KOPT-K1 (cell line): Measurements from ENCODE around the gene LIF.

Source experiments
- H3K27ac ChIP-seq: fragments of 200-600 bp; sonication (generic); 2 replicates; pipeline ENCODE4 v1.5.1; 2016; ENCODE audit warnings: antibody characterized with exemption, mild to moderate bottlenecking, low read depth, low read length; ENCODE audit not compliant: poor library complexity, severe bottlenecking
- H3K36me3 ChIP-seq: fragments of 200-600 bp; sonication (generic); 2 replicates; pipeline ENCODE4 v1.5.1; 2017; ENCODE audit warnings: antibody characterized with exemption, mild to moderate bottlenecking, low read length, moderate library complexity; ENCODE audit not compliant: insufficient read depth
- H3K9me3 ChIP-seq: fragments of 200-600 bp; sonication (generic); 2 replicates; pipeline ENCODE4 v1.5.1; 2017; ENCODE audit warnings: antibody characterized with exemption, low read length, mild to moderate bottlenecking; ENCODE audit not compliant: insufficient read depth, poor library complexity, severe bottlenecking

The LIF gene

DNA sequence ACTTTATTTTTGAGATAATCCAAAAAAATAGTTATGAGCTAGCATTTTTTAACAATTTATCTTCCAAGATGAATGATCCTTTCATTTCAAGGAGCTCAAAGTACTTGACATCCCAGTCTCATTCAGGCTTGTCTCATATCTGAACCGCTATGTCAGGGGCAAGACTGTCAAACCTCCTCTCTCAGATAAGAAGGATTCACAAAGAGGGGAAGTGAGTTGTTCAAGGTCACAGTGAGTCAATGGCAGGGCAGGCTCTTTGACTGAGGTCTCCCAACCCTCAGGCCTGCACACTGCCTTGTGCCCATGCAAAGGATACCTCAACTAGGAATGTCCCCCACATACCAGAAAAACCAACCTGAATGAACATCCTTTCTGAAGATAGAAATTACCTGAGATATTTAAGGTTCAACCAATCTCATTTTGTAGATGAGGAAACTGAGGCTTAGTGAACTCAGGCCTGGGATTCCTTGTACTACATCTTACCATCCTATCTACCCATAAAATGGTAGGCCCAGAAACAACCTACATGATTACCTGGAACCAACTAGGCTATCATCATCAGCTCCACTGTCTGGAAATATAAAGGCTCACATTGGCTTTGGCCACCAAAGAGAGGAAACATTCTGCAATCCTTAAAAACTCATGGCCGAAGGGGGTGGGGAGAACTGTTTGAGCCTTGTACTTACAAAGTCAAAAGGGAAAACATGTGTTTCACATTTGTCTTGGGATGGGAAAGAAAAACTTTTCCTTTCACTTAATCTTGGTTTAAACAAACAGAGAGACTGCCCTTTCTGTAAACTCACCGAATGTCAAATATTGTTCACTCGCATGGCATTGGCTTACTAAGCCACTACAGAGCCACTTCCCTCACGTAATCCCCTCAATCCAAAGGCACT, 51.1 kb downstream of the LIF start:
- Histone ChIP-seq H3K36me3 (no peaks in the 10 kb centered on the region), H3K27ac (peak overlapping the region; percentile 64), H3K9me3 (no peaks in the 10 kb centered on the region)

DNA sequence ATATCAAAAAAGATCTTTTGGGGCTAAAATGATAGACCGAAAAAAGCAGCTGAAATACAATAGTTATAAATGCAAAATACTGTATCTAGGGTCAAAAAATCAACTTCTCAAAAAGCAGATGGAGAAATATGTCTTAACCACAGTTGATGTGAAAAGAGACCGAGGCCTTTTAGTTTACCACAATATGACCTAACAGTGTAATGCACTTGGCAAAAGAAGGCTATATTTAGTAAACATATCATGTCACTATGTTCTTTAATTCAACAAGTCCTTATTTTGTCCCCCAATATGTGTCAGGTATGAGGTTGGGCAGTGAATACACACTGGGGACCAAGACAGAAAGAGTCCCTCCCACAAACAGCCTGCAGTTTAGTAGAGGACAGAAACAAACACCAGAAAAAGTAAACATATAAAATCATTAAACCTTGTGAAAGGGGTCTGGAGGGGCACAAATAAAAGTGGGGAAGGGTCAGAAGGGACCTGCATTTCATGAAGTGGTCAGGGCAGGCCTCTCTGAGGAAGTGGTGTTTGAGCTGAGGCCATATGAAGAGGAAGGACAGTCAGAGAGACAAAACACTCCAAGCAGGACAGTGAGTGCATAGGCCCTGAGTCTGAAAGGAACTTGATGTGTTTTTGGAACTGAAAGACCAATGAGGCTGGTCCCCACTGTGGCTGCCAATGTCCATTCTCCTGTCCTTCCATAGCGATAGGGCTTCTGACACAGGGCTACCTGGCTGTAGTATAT, 53.4 kb downstream of the LIF start:
- no peaks in the 10 kb centered on the region for H3K36me3 ChIP-seq

DNA sequence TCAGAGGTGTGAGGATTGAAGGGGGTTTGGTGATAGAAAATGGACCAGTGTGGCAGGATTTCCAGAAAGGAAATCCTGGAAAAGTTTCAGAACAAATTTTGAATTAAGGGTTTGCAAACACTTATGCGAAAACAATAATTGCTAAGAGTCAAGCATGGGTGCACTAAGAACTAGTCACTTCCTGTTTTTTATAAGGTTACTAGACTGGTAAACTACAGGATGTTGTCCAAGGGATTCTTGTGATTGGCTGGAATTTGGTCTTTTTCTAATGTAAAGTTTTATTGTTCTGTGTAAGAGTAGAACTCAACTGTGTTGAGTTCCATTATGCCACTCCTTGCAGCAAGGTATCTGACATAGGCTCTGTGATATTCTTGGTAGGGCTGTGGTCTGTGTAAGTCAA, 54.1 kb downstream of the LIF start:
- H3K27ac ChIP-seq, result peak overlapping the region; percentile 34
- H3K36me3 ChIP-seq, result no peaks in the 10 kb centered on the region
- no peaks in the 10 kb centered on the region for H3K9me3 ChIP-seq

More for the DNA sequence above, 53.4 kb downstream of the LIF start:
- no peaks in the 10 kb centered on the region for H3K9me3 ChIP-seq
- H3K27ac ChIP-seq, result peak overlapping the region; percentile 18

DNA sequence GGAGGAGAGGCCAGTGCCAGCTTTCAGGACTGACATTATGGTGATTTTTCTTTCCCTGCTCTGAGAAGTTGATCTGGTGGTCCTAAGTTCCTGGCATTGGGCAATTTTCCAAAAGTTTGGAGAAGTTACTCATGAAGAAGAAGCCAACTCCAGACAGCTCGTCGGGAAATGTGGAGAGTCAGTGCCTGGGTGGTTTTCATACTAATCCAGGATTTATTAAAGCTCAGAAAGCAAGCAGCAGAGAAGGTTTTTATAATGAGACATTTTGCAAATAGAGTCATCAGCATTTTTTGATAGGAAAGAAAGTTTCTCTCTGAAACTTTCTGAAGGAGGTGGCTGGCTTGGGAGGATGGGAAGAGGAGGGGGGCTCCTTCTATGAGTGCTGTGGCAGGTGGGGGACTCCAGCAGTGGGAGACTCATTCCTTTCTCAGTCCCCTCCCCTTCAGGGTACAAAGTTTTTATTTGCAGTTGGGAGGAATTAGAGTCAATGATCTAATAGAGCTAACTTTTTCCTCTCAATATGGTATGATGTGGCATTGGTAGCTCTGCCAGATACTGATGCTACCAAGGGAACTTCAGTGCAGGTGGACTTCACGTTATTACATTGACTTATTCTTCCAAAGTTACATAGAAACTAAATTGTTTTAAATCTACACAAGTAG, 55.4 kb downstream of the LIF start:
- H3K27ac ChIP-seq, result peak overlapping the region; percentile 86
- no peaks in the 10 kb centered on the region for H3K9me3 ChIP-seq
- H3K36me3 ChIP-seq, result no peaks in the 10 kb centered on the region

DNA sequence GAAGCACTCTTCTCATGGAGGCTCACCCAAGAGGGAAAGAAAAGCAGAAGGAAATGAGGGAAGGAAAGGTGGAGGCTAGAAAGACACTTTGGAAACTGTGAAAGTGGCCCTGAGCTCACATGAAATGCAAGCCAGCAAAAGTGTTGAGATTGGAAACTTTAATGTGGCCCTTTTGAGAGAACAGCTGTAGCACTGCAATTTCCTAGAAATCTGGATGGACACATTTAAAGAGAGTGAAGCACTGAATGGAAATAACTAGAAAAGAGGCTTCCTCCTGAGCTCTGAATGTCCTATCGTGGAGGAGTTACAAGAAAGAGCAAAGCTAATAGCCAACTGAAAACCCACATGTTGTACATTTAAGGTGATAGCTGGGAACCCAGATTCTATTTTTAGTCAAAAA, 56.0 kb downstream of the LIF start:
- Histone ChIP-seq H3K36me3 (no peaks in the 10 kb centered on the region), H3K9me3 (no peaks in the 10 kb centered on the region), H3K27ac (peak overlapping the region; percentile 86)
